ENCODE measurements around the gene IRF2BP1.

DNA sequence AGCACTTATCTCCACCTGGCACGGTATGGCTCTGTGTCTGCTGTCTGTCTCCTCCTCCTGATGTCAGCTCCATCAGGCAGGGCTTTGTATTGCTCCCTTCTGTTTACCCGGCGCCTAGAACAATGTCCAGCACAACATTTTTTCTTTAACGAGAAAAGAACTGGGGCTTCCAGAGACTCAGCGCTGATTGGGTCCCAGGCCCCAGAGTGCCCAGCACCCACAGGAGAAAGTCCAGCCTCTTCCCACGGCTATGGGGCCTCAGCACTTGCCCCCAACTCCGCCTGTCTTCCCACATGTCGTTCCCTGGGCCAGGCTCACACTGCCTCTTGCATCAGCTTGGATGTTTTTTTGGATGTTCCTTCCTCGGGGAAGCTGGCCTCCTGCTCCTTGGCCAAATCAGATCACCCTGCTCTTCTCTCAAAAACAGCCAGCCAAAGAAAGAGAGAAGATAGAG, 9.6 kb upstream of the IRF2BP1 start:
- TF ChIP-seq CTCF (IDR thresholded peaks at IDR 0.05; ENCODE audit: low read length) (no peak), EZH2 (optimal IDR thresholded peaks at IDR 0.05; ENCODE audit: low read depth, low read length) (no peak)
